HG02588 (cell line): ENCODE measurements around the gene CHRM2.

ENCODE experiments used
- ATAC-seq: cut with Tn5 transposase; IDR thresholded peaks from one replicate; pipeline ENCODE4 v1.9.1; 2021; ENCODE audit warnings: mild to moderate bottlenecking, moderate library complexity; ENCODE audit not compliant: unreplicated experiment

Gene CHRM2

GRCh38 chr7:136956232-136956631 lies 87.8 kb downstream of the CHRM2 start:
- ATAC-seq: no peak

GRCh38 chr7:136956671-136957070 lies 88.2 kb downstream of the CHRM2 start:
- no peak for ATAC-seq

DNA sequence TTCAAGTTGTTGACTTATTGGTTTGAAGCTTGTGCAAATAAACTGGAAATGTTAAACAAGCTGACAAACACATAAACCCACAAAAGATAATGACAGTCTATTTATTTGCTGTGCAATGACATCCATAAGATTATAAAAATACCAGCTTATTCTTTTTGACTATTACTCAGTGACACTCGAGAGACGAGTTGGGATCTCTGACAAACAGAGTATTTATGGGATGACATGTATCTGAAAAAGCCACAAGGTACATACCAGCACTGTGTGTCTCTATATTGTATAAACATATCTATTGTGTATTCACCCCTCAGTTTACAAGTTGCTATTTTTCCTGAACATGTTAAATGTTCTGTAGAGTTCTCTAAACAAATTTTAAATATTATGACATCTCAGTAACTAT lies 88.9 kb downstream of the CHRM2 start:
- no peak for ATAC-seq

- no peak for ATAC-seq
These were observed 89.6 kb downstream of the CHRM2 start for GRCh38 chr7:136958016-136958415.

- ATAC-seq: no peak
These were observed 95.9 kb downstream of the CHRM2 start for GRCh38 chr7:136964347-136964746.

DNA sequence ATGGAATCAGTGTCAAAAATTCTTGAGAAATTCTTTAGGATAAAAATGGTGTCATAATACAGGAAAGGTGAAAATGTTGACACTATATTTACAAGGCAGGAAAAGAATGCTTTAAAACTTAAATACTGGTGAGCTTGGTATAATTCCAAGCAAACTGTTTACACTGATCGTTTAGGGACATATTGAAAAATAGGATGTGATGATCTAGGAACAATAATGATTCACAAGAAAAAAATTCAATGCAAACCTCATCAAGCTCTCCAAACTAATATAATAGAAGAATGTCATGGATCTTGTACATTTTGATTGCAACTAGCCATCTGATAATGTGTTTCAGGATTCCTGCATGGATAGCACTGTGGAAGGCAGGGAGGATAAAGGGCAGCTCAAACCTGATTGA lies 98.4 kb downstream of the CHRM2 start:
- ATAC-seq: no peak

GRCh38 chr7:136969761-136970160 lies 101.3 kb downstream of the CHRM2 start:
- ATAC-seq: no peak

- ATAC-seq: no peak
These were observed 103.3 kb downstream of the CHRM2 start for GRCh38 chr7:136971776-136972175.

DNA sequence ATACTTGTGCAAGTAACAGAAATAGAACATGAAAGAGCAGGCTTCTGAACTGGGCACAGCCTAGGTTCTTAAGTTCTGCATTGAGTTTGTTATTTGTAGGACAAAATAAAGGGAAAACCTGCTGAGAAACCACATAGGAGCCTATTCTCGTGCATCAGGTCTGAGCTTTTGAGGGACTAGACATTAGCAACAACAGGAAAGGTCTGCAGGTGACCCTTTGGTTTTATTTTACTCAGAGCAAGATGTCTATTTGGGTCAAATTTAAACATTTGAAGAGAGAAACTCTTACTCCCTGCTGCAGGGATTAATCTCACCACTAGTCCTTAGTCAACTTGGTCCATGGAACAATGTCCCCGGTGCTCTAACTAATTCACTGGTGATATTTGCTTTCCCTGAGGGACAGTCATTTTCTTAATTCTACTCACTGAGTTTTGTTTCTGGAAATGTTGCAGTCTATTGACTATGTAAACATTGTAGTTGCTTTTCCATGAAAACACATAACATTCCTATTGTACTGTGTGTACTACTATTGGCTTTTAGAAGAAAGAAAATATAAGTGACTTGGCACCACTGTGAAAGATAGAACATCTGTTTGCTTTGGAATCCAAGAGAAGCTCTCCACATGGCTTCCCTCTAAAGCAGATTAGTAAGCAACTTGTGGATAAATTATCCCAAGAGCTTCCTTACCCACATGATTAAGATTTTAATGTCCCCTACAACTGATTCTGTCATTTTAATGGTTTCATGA lies 108.2 kb downstream of the CHRM2 start:
- ATAC-seq: no peak

DNA sequence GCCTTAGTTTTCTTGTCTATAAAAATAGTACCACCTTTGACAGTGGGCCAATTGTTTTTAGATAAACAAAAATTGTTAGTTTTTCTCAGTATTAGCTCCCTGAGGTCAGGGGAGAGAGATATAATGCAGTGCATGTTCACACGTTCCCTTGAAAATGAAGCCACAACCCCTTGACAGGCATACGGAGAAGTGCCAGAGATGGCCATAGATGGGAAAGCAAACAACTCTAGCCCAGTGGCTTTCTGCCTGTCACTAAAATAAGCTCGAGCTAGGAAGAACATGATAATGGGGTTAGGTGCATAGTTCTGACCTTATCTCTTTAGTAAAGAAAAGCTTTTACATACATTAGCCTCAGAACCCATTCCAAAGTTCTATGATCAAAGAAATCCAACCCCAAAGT lies 124.9 kb downstream of the CHRM2 start:
- ATAC-seq: no peak

GRCh38 chr7:136997735-136998134 lies 129.3 kb downstream of the CHRM2 start:
- no peak for ATAC-seq

DNA sequence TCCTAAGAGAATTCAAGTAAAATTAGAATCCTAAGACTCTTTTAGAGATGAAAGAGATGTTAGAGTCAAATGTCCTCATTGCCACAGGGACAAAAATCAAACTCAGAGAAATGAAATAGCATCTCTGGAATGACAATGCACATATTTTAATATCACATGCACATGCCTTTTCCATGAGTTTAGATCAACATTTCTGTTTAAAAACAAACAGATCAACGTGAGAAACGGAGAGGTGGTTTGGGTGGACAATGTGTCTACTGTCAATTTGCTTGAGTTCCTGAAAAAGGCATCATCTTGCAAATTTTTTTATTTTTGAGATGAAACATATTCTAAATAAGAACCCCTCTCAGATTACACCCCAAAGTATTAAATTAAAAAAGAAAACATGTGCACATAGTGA lies 130.0 kb downstream of the CHRM2 start:
- no peak for ATAC-seq

DNA sequence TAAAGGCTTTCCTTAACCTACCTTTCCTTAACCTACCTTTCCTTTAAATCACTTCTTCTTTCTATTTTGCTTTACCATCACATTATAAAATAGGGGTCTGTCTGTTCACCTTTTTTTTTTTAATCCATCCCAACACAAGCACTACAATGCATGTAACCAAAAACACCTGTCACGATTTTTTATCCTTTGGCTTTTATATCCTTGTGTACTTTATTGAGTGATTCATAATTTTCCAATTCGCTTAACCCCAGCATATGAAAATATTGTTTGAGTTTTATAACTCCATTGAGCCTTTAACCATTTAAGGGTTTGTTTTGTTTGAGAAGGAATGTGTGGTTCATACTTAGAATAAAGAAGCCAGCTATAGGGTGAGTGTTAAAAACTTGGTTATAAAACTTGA lies 132.2 kb downstream of the CHRM2 start:
- no peak for ATAC-seq

- ATAC-seq: no peak
These were observed 132.6 kb downstream of the CHRM2 start for GRCh38 chr7:137001041-137001440.

- ATAC-seq: no peak
These were observed 133.0 kb downstream of the CHRM2 start for GRCh38 chr7:137001478-137001877.

GRCh38 chr7:137003086-137003485 lies 134.6 kb downstream of the CHRM2 start:
- ATAC-seq: no peak

GRCh38 chr7:137003566-137003965 lies 135.1 kb downstream of the CHRM2 start:
- no peak for ATAC-seq

- no peak for ATAC-seq
These were observed 137.4 kb downstream of the CHRM2 start for GRCh38 chr7:137005873-137006272.

DNA sequence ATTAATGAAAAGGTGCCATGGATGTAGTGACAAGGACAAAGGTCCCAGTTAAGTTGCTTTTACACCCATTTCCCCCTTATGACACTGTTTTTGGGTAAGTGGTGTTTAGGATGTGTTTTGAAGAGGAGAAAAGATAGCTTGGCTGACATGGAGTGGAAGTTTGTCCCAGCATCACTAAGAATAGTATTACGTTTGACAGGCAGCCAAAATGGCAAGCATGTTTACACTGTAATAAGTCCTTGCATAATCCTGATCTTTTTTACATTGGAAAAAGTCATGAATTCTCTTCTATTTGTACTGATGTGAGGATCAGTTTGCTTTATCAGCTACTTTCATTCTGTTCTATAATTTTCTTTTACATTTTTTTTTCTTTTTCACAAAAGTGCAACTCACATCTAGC lies 137.8 kb downstream of the CHRM2 start:
- no peak for ATAC-seq

DNA sequence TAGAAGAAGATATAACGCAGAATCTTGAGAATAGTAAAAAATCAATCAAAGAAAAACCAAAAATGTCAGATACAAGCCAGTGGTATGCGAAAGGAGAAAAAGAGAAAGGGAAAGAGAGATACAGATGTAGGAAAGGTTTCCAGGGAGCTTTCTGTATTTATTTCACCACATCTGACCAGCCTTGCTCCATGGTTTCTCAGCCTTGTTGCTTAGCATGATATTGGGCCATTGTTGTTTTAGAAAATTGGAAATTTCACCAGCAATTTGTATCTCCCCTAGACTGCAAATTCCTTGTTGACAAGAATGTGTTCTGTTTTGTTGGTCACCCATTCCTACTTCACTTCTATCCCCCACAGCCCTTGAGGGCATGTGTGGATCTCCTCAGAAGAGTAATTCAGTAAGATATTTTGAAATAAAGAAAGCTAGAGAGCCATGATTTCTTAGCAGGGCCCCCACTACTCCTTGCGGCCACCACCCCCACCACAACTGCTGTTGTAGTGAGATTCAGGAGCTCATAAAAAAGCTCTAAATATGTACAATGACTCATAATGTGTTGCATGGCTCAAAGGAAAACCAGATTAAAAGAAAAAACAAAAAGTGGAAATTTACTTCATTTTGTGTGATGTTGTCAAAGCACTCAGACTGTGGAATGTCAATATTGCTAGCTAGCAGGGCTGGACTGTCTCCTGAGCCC lies 138.7 kb downstream of the CHRM2 start:
- no peak for ATAC-seq

DNA sequence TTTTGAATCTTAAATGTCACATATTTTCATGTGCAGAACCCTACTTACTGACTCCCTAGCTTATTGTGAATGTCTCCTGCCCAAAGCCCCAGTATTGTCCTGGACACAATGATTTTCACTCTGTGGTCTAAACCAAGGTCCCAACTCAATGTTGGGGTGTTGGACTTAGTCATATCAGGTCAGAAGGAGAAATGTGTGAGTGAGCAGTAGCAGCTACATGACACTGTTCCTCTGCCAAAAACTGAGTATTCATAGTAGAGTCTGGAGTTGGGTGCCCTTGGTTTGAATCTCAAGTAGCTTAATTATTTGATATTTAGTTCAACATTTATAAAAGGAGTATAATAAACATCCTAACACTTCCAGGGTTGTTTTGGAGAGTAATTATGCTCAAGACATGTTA lies 141.0 kb downstream of the CHRM2 start:
- ATAC-seq: no peak

GRCh38 chr7:137015015-137015414 lies 146.6 kb downstream of the CHRM2 start:
- no peak for ATAC-seq

DNA sequence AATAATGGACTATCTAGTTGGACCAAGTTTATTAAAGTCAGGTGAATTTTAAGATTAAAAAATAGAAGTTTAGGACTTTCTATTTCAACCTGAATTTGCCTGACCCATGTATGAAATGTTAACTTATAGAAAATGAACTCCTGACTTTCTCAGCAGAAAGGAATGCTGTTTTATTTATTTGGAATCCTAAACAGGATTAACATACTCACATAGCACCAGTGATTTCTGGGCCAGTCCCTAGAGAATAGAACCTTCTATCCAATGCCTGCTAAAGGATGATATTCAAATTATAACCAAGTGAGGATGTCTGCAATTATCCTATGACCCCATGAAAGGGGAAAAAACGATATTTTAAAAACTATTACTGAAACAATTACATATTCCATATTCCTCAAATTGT lies 148.8 kb downstream of the CHRM2 start:
- no peak for ATAC-seq
